Thymus (tissue), 11 donors: ENCODE data around the gene RC3H2. TPM values are rescaled to one million over a fixed set of nuclear protein-coding genes. Genes with fewer than 3 reads are reported as not detected.
"Not testable (repeated sequence)": the region's sequence is repeated elsewhere in the genome, so short reads cannot be mapped to it uniquely, and the experiment has no call there.

Source experiments
- DNase-seq, 9 donors: peaks; one replicate each; pipeline ENCODE4 v3.0.0-alpha.2; 2013; ENCODE audit warnings: low spot score in 9 of 9, low read depth in 6 of 9, missing footprints in 1 of 9
- H3K27ac ChIP-seq, 2 donors: one replicate each; pipeline ENCODE4 v1.5.1; 2013; ENCODE audit warnings: control low read depth in 1 of 2, low read depth in 1 of 2, low read length in 1 of 2, mild to moderate bottlenecking in 1 of 2, moderate library complexity in 1 of 2
- H3K27me3 ChIP-seq, 2 donors: one replicate each; pipeline ENCODE4 v1.5.1; 2013; ENCODE audit warnings: low read length in 1 of 2; ENCODE audit not compliant: control insufficient read depth in 2 of 2, insufficient read depth in 1 of 2
- H3K36me3 ChIP-seq, 2 donors: one replicate each; pipeline ENCODE4 v1.5.1; 2013; ENCODE audit warnings: low read length in 1 of 2, mild to moderate bottlenecking in 1 of 2, moderate library complexity in 1 of 2; ENCODE audit not compliant: control insufficient read depth in 2 of 2, insufficient read depth in 2 of 2
- H3K4me1 ChIP-seq, 2 donors: one replicate each; pipeline ENCODE4 v1.5.1; 2013; ENCODE audit warnings: low read length in 2 of 2; ENCODE audit not compliant: control insufficient read depth in 2 of 2, insufficient read depth in 2 of 2
- H3K4me3 ChIP-seq, 2 donors: one replicate each; pipeline ENCODE4 v1.5.1; 2013; ENCODE audit warnings: low read length in 2 of 2, control low read depth in 1 of 2, mild to moderate bottlenecking in 1 of 2
- H3K9me3 ChIP-seq, 2 donors: one replicate each; pipeline ENCODE4 v1.5.1; 2013; ENCODE audit warnings: low read length in 1 of 2, mild to moderate bottlenecking in 1 of 2; ENCODE audit not compliant: control insufficient read depth in 2 of 2, insufficient read depth in 1 of 2
- WGBS: extraction: QIAGEN DNeasy Blood & Tissue Kit; methylation state at CpG from one replicate; pipeline ENCODE4 v1.1.7; 2013; 5-methylcytosine and 5-hydroxymethylcytosine counted together
- polyA plus RNA-seq: library from polyadenylated mRNA; stranded (reverse); fragments of 200-250 nt; gene quantifications from one replicate; pipeline ENCODE4 v1.2.3, GENCODE V29; 2013
- total RNA-seq: library from RNA; stranded (reverse); fragments of 120-200 nt; gene quantifications from one replicate; pipeline ENCODE4 v1.2.4, GENCODE V29; 2013
- donor health status: healthy.

Gene RC3H2
- total and polyA plus RNA-seq, 2 donors = 14.7 to 29.7 TPM

GRCh38 chr9:122897969-122898368 is 7.2 kb downstream of the RC3H2 start:
- WGBS = 98% methylated on average over 1 of the region's 1 CpG
- Histone ChIP-seq H3K4me1 (no peaks in the 10 kb centered on the region), H3K4me3 (no peak overlapping the region), H3K27me3 (no peaks in the 10 kb centered on the region), H3K27ac (no peak overlapping the region), H3K36me3 (peaks cover 7 to 24% of the 10 kb centered on the region in 2 donors), H3K9me3 (no peaks in the 10 kb centered on the region)
- no peak for DNase-seq

- Histone ChIP-seq H3K36me3 (peaks cover 13 to 50% of the 10 kb centered on the region in 2 donors), H3K4me3 (no peak overlapping the region), H3K4me1 (no peaks in the 10 kb centered on the region), H3K27ac (no peak overlapping the region), H3K27me3 (no peaks in the 10 kb centered on the region), H3K9me3 (no peaks in the 10 kb centered on the region)
- DNase-seq = no peak
- WGBS = 87% methylated on average over 3 of the region's 3 CpGs
Measured at GRCh38 chr9:122888480-122888879, 16.7 kb downstream of the RC3H2 start.

GRCh38 chr9:122883125-122883524 is 22.0 kb downstream of the RC3H2 start:
- no peaks in the 10 kb centered on the region for H3K27me3 ChIP-seq
- no peaks in the 10 kb centered on the region for H3K4me1 ChIP-seq
- H3K9me3 ChIP-seq = no peaks in the 10 kb centered on the region
- no peak overlapping the region for H3K27ac ChIP-seq
- 99% methylated on average over 2 of the region's 2 CpGs for WGBS
- no peak overlapping the region for H3K4me3 ChIP-seq
- H3K36me3 ChIP-seq = peaks cover 21 to 58% of the 10 kb centered on the region in 2 donors
- no peak for DNase-seq

- H3K4me1 ChIP-seq = no peaks in the 10 kb centered on the region
- no peak overlapping the region for H3K4me3 ChIP-seq
- H3K36me3 ChIP-seq = peaks cover 43 to 80% of the 10 kb centered on the region in 2 donors
- no peak for DNase-seq
- no peak overlapping the region for H3K27ac ChIP-seq
- H3K27me3 ChIP-seq = no peaks in the 10 kb centered on the region
- no peaks in the 10 kb centered on the region for H3K9me3 ChIP-seq
- 99% methylated on average over 2 of the region's 2 CpGs for WGBS
Measured at GRCh38 chr9:122879443-122879842, 25.7 kb downstream of the RC3H2 start.

GRCh38 chr9:122875523-122875922 is 29.6 kb downstream of the RC3H2 start:
- no peak overlapping the region for H3K27ac ChIP-seq
- H3K9me3 ChIP-seq = no peaks in the 10 kb centered on the region
- H3K4me1 ChIP-seq = no peaks in the 10 kb centered on the region
- peaks cover 38 to 74% of the 10 kb centered on the region in 2 donors for H3K36me3 ChIP-seq
- 97% methylated on average over 1 of the region's 1 CpG for WGBS
- H3K27me3 ChIP-seq = no peaks in the 10 kb centered on the region
- DNase-seq = no peak
- no peak overlapping the region for H3K4me3 ChIP-seq

GRCh38 chr9:122867276-122867675 is 37.9 kb downstream of the RC3H2 start:
- H3K36me3 ChIP-seq = peaks cover 13 to 32% of the 10 kb centered on the region in 2 donors
- over 99% methylated on average over 11 of the region's 27 CpGs for WGBS
- DNase-seq = not testable (repeated sequence)

GRCh38 chr9:122866079-122866478 is 39.1 kb downstream of the RC3H2 start:
- no peak overlapping the region for H3K4me3 ChIP-seq
- H3K4me1 ChIP-seq = no peaks in the 10 kb centered on the region
- H3K27me3 ChIP-seq = no peaks in the 10 kb centered on the region
- DNase-seq = no peak
- peaks cover 13 to 21% of the 10 kb centered on the region in 2 donors for H3K36me3 ChIP-seq
- no CpG with 5 or more reads among the region's 5 CpGs for WGBS
- H3K9me3 ChIP-seq = no peaks in the 10 kb centered on the region
- no peak overlapping the region for H3K27ac ChIP-seq

More at GRCh38 chr9:122867276-122867675, 37.9 kb downstream of the RC3H2 start:
- not testable (repeated sequence) for H3K4me3 ChIP-seq, H3K9me3 ChIP-seq, H3K27ac ChIP-seq, H3K4me1 ChIP-seq, H3K27me3 ChIP-seq

DNA sequence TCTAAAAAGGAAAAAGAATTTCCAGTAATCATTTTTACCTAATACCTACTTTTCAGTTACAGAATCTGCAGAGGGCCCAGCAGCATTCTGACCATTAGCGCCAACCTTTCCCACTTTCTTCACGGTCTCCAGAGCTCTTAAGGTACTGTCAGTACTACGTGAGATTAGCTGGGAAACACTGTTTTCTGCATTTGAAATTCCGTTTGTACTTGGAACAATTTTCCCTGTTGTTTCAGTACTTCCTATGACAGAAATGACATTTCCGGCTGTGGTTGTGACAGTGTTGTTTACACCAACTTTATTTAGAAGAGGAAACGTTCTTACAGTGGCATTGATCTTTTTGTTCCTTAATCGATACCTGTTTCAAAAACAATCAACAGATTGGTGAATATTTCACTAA is 39.9 kb downstream of the RC3H2 start:
- DNase-seq = no peak
- H3K27ac ChIP-seq = no peak overlapping the region
- WGBS = 97% methylated on average over 7 of the region's 7 CpGs
- no peaks in the 10 kb centered on the region for H3K9me3 ChIP-seq
- no peaks in the 10 kb centered on the region for H3K4me1 ChIP-seq
- H3K27me3 ChIP-seq = no peaks in the 10 kb centered on the region
- H3K36me3 ChIP-seq = peaks cover 13 to 16% of the 10 kb centered on the region in 2 donors
- H3K4me3 ChIP-seq = no peak overlapping the region

GRCh38 chr9:122863407-122863806 is 41.8 kb downstream of the RC3H2 start:
- H3K9me3 ChIP-seq = no peaks in the 10 kb centered on the region
- WGBS = 98% methylated on average over 3 of the region's 3 CpGs
- DNase-seq = no peak
- H3K36me3 ChIP-seq = peaks cover 18 to 21% of the 10 kb centered on the region in 2 donors
- no peak overlapping the region for H3K4me3 ChIP-seq
- no peaks in the 10 kb centered on the region for H3K4me1 ChIP-seq
- no peaks in the 10 kb centered on the region for H3K27me3 ChIP-seq
- no peak overlapping the region for H3K27ac ChIP-seq
